Measurements from ENCODE around the gene C10orf95. TPM values are rescaled to one million over a fixed set of nuclear protein-coding genes. Genes with fewer than 3 reads are reported as not detected.

The C10orf95 gene
- total and polyA plus RNA-seq, 2 of the 13 experiments (the other 11 are each of a cell fraction or from before 2014, with no cell fraction given): 0.05 to 0.07 TPM

DNA sequence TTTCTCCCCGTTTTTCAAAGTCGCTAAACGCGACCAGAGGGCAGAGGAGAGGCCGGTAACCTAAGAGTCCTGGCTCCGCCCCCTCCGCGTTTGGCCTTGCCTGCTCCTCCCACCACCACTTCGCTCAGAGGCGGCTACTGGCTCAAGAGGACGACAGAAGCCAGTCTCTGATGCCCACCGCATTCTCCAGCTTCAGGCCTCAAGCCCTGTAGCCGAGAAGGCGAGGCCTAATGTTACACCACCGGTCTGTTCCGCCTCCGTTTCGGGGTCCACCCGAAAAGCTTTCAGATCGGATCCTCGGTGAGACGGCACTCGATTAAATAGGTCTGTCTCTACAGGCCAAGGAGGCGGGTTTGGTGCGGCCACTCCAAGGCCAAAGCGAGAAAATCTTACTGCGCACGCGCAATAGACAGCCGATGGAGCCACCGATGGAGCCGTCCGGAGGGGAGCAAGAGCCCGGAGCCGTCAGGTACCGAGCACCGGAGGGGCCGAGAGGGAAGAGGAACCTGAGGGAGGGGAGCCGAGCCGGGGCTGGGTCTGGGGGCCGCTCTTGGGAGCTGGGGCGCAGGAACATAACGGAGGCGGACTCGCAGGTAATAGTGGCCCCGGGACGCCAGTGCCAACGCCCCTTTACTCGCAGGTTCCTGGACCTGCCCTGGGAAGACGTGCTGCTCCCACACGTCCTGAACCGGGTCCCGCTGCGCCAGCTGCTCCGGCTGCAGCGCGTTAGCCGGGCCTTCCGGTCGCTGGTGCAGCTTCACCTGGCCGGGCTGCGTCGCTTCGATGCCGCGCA is 30.4 kb downstream of the C10orf95 start, which contains the start of gene FBXL15 (continued):
- TF ChIP-seq MIER2 (CRISPR knock-in tag; IDR thresholded peaks at IDR 0.05) (peak; percentile 91), TP53 (CRISPR knock-in tag; conservative IDR thresholded peaks at IDR 0.05) (no peak), RFXANK (CRISPR knock-in tag; IDR thresholded peaks at IDR 0.05) (peak; percentile 34; the same call in 1 of the 2 replicates), ZNF703 (CRISPR knock-in tag; IDR thresholded peaks at IDR 0.05; ENCODE audit: borderline replicate concordance) (no peak), SIN3A (IDR thresholded peaks at IDR 0.05; ENCODE audit: borderline replicate concordance, low read depth, low read length) (peak; percentile 89; the same call in 1 of the 2 replicates), FOXA1 (IDR thresholded peaks at IDR 0.05) (no peak), FOXA1 (CRISPR knock-in tag; IDR thresholded peaks at IDR 0.05) (no peak), ZNF616 (CRISPR knock-in tag; IDR thresholded peaks at IDR 0.05; ENCODE audit: low read depth) (no peak), MTA1 (CRISPR knock-in tag; IDR thresholded peaks at IDR 0.05; ENCODE audit: borderline replicate concordance) (no peak; the same call in 1 of the 2 replicates), PTBP1 (IDR thresholded peaks at IDR 0.05; ENCODE audit: low read depth, low read length, poor library complexity, severe bottlenecking) (no peak), ZSCAN31 (CRISPR knock-in tag; IDR thresholded peaks at IDR 0.05; ENCODE audit: low read depth) (peak; percentile 82), PAX8 (CRISPR knock-in tag; IDR thresholded peaks at IDR 0.05; ENCODE audit: borderline replicate concordance) (no peak), MED8 (CRISPR knock-in tag; IDR thresholded peaks at IDR 0.05; ENCODE audit: insufficient replicate concordance) (peak; percentile 1), RXRA (CRISPR knock-in tag; IDR thresholded peaks at IDR 0.05) (peak; percentile 70)
- TF ChIP-seq, protein P1, sequence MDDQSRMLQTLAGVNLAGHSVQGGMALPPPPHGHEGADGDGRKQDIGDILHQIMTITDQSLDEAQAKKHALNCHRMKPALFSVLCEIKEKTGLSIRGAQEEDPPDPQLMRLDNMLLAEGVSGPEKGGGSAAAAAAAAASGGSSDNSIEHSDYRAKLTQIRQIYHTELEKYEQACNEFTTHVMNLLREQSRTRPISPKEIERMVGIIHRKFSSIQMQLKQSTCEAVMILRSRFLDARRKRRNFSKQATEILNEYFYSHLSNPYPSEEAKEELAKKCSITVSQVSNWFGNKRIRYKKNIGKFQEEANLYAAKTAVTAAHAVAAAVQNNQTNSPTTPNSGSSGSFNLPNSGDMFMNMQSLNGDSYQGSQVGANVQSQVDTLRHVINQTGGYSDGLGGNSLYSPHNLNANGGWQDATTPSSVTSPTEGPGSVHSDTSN (CRISPR knock-in tag; IDR thresholded peaks at IDR 0.05; ENCODE audit: borderline replicate concordance): peak; percentile 84
- TF ChIP-seq, protein P2, sequence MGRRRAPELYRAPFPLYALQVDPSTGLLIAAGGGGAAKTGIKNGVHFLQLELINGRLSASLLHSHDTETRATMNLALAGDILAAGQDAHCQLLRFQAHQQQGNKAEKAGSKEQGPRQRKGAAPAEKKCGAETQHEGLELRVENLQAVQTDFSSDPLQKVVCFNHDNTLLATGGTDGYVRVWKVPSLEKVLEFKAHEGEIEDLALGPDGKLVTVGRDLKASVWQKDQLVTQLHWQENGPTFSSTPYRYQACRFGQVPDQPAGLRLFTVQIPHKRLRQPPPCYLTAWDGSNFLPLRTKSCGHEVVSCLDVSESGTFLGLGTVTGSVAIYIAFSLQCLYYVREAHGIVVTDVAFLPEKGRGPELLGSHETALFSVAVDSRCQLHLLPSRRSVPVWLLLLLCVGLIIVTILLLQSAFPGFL (CRISPR knock-in tag; IDR thresholded peaks at IDR 0.05): no peak
- TF ChIP-seq, protein P3, sequence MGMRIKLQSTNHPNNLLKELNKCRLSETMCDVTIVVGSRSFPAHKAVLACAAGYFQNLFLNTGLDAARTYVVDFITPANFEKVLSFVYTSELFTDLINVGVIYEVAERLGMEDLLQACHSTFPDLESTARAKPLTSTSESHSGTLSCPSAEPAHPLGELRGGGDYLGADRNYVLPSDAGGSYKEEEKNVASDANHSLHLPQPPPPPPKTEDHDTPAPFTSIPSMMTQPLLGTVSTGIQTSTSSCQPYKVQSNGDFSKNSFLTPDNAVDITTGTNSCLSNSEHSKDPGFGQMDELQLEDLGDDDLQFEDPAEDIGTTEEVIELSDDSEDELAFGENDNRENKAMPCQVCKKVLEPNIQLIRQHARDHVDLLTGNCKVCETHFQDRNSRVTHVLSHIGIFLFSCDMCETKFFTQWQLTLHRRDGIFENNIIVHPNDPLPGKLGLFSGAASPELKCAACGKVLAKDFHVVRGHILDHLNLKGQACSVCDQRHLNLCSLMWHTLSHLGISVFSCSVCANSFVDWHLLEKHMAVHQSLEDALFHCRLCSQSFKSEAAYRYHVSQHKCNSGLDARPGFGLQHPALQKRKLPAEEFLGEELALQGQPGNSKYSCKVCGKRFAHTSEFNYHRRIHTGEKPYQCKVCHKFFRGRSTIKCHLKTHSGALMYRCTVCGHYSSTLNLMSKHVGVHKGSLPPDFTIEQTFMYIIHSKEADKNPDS (CRISPR knock-in tag; IDR thresholded peaks at IDR 0.05): peak; percentile 64; the same call in 1 of the 2 replicates
- TF ChIP-seq, protein P4, sequence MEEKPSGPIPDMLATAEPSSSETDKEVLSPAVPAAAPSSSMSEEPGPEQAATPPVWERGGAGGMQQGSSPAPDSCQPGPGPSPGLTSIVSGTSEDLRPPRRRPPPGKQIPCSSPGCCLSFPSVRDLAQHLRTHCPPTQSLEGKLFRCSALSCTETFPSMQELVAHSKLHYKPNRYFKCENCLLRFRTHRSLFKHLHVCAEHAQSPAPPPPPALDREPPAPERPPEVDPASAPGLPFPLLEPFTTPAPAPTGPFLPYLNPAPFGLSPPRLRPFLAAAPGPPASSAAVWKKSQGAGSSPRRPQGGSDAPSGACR (CRISPR knock-in tag; IDR thresholded peaks at IDR 0.05): peak; percentile 85
- TF ChIP-seq, protein P5, sequence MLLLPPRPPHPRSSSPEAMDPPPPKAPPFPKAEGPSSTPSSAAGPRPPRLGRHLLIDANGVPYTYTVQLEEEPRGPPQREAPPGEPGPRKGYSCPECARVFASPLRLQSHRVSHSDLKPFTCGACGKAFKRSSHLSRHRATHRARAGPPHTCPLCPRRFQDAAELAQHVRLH (CRISPR knock-in tag; IDR thresholded peaks at IDR 0.05; ENCODE audit: borderline replicate concordance, low read depth): peak; percentile 85; the same call in 1 of the 2 replicates
- TF ChIP-seq, protein P6, sequence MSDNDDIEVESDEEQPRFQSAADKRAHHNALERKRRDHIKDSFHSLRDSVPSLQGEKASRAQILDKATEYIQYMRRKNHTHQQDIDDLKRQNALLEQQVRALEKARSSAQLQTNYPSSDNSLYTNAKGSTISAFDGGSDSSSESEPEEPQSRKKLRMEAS (IDR thresholded peaks at IDR 0.05): peak; percentile 64; the same call in 1 of the 2 replicates
- TF ChIP-seq, protein P7, sequence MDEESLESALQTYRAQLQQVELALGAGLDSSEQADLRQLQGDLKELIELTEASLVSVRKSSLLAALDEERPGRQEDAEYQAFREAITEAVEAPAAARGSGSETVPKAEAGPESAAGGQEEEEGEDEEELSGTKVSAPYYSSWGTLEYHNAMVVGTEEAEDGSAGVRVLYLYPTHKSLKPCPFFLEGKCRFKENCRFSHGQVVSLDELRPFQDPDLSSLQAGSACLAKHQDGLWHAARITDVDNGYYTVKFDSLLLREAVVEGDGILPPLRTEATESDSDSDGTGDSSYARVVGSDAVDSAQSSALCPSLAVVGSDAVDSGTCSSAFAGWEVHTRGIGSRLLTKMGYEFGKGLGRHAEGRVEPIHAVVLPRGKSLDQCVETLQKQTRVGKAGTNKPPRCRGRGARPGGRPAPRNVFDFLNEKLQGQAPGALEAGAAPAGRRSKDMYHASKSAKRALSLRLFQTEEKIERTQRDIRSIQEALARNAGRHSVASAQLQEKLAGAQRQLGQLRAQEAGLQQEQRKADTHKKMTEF (CRISPR knock-in tag; IDR thresholded peaks at IDR 0.05): peak; percentile 86
- TF ChIP-seq, protein P8, sequence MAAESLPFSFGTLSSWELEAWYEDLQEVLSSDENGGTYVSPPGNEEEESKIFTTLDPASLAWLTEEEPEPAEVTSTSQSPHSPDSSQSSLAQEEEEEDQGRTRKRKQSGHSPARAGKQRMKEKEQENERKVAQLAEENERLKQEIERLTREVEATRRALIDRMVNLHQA (CRISPR knock-in tag; IDR thresholded peaks at IDR 0.05): no peak
